ENCODE data around the gene SYDE2.

The SYDE2 gene

DNA sequence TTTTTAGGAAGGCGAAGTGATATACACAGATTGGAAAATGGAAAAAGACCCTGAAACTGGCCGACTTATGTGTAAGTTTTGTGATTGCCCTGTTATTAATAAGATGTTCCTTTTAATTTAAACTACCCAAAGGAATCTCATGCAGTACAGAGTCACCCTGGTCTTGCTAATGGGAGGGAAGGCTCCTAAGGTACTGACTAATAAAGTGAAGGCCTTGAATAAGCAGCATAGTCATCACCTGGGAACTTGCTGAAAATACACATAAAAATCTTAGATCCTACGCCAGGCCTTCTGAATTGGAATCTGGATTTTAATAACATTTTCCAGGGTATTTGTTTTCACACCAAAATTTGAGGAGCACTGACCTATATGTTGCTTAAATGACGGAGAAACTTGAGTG is 79.1 kb downstream of the SYDE2 start:
- no peak for DNase-seq (ENCODE audit: low read depth)

DNA sequence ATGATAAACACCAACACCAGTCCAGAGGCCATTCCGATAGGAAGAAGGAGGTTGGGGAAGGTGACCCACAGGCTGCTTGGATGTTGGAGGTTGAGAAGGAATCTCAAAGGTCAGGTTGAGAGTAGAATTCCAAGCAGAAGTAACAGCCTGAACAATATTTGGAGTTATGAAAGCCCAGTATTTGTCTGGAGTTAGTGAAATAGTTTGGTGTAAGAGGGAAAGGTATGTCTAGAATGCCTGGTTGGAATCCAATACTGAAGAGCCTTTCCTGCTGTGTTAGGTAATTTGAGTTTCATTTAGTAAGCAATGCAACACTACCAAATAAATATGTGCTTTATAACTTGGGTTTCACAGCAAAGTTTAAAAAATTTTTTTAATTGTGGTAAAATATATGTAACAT is 82.1 kb downstream of the SYDE2 start:
- DNase-seq (ENCODE audit: low read depth) = peak; percentile 29

GRCh38 chr1:85116856-85117255 is 84.0 kb downstream of the SYDE2 start:
- peak; percentile 16 for DNase-seq (ENCODE audit: low read depth)

GRCh38 chr1:85115933-85116332 is 84.9 kb downstream of the SYDE2 start:
- no peak for DNase-seq (ENCODE audit: low read depth)

DNA sequence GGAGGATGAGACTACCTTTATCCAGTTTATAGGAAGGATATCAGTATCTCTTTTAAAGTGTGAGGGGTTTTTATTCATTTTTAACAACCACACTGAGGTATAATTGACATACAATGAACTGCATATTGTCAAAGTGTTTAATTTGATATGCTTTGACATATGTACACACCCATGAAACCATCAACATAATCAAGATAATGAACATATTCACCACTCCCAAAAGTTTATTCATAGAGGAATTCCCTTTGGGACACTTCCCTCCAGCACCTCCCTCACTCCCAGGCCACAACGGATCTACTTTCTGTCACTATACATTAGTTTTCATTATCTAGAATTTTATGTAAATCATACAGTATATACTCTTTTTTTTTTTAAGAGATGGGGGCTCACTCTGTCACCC is 89.1 kb downstream of the SYDE2 start:
- no peak for DNase-seq (ENCODE audit: low read depth)

DNA sequence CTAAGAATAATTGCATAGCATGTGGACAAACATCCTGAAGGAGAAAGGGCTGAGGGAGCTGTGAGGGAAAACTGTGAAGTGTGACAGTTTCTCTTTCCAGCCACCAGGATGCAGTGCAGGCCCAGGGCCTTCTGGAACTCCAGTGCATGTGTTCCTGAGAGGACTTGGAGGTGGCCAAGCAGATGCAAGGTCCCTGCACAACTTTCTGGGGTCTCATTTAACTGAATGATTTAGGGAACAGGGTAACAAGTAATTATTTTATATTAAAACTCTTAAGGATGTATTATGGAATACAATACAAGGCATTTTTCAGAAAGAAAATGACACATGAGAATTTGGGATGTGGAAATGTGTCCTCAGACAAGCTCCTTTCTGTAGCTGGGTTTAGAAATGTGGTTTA is 91.3 kb downstream of the SYDE2 start:
- peak; percentile 77 for DNase-seq (ENCODE audit: low read depth)

All from EH (cell line).